LNCAP (cell line): ENCODE results near the gene AP2A1.

Experiments used
- CTCF ChIP-seq: fragments of 450-650 bp; IDR thresholded peaks from 2 replicates; pipeline ENCODE4 v1.5.1; 2017; ENCODE audit warnings: mild to moderate bottlenecking

AP2A1 gene

GRCh38 chr19:49851456-49852259, 84.9 kb downstream of the AP2A1 start:
- TF ChIP-seq CTCF, result no peak

GRCh38 chr19:49852631-49853126, 85.9 kb downstream of the AP2A1 start:
- no peak for TF ChIP-seq CTCF

- TF ChIP-seq CTCF, result no peak
Observed at GRCh38 chr19:49853852-49854377, 87.1 kb downstream of the AP2A1 start.

- TF ChIP-seq CTCF, result no peak
Observed at GRCh38 chr19:49854378-49855263, 87.8 kb downstream of the AP2A1 start.

- no peak for TF ChIP-seq CTCF
Observed at GRCh38 chr19:49855277-49855675, 88.5 kb downstream of the AP2A1 start.

- TF ChIP-seq CTCF, result no peak
Observed at GRCh38 chr19:49855676-49856573, 89.1 kb downstream of the AP2A1 start.
